ENCODE measurements around the gene EPHB2. TPM values are rescaled to one million over a fixed set of nuclear protein-coding genes. Genes with fewer than 3 reads are reported as not detected.
A peak's percentile ranks its signal among the peaks of the same experiment; 100 is the strongest.

Gene EPHB2
- total and polyA plus RNA-seq, 2 of the 8 experiments (the other 6 are each of a cell fraction or from before 2014, with no cell fraction given), result 15.8 to 17.2 TPM

DNA sequence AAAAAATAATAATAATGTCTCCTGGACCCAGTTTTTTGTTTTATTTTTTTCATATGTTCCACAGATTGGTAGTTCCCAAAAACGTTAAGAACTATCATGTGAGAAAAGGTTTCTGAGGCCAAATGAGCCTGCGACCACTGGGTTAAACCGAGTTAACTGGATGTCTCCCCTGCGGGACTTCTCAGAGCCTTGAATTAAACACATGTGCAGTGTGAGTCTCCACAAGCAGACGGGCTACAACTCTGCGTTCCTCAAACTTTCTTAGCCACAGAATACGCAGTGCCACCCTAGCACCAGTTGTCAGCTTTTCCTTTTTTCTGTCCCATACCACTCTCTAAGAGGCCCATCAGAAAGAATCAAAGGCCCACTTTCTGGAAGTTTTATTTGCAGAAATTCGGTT is 164.1 kb downstream of the EPHB2 start:
- DNase-seq (ENCODE audit: low read depth in 1 of 2, low spot score in 2 of 2) (no peak), FAIRE-seq (no peak)
- Histone ChIP-seq H3K9me3 (ENCODE audit: insufficient read depth in 2 of 2, low read depth in 1 of 2, low read length in 1 of 2) (no peaks in the 10 kb centered on the region), H4K20me1 (replicated peaks in 1 of 2; ENCODE audit: control insufficient read depth in 1 of 2, insufficient read depth in 2 of 2, low read length in 2 of 2) (no peaks in the 10 kb centered on the region), H2BK15ac (ENCODE audit: low read length) (no peak overlapping the region), H3K14ac (ENCODE audit: insufficient read length) (no peak overlapping the region), H3K4me3 (ENCODE audit: extremely low read depth in 1 of 4, insufficient read depth in 2 of 4, low read depth in 3 of 4, low read length in 4 of 4) (no peak overlapping the region), H3K23ac (ENCODE audit: insufficient read length) (no peak overlapping the region), H2BK5ac (ENCODE audit: low read depth, low read length) (no peak overlapping the region), H2AFZ (ENCODE audit: low read length) (no peak overlapping the region), H3K27me3 (replicated peaks in 1 of 4; ENCODE audit: control insufficient read depth in 3 of 4, extremely low read depth in 1 of 4, insufficient read depth in 3 of 4, low read length in 3 of 4) (no peaks in the 10 kb centered on the region), H4K5ac (ENCODE audit: insufficient read length, low read depth, low read length) (no peak overlapping the region), H3K18ac (ENCODE audit: extremely low read depth, low read length) (no peak overlapping the region), H3K79me2 (ENCODE audit: control insufficient read depth in 1 of 2, insufficient read depth in 2 of 2, low read length in 2 of 2) (no peaks in the 10 kb centered on the region), H3K4me1 (replicated peaks in 1 of 4; ENCODE audit: control insufficient read depth in 3 of 4, insufficient read depth in 4 of 4, low read length in 3 of 4) (peaks cover 0 to 21% (median 10%) of the 10 kb centered on the region in 4 experiments; a peak in 6 of 7 replicates), H2BK12ac (ENCODE audit: low read depth, low read length) (no peak overlapping the region), H2BK120ac (replicated peaks; ENCODE audit: low read depth, low read length) (no peak overlapping the region), H4K8ac (ENCODE audit: extremely low read depth, insufficient read depth, low read length) (no peak overlapping the region), H2BK20ac (ENCODE audit: low read length) (no peak overlapping the region), H2AK5ac (ENCODE audit: low read depth, low read length) (no peak overlapping the region), H3K23me2 (ENCODE audit: low read depth, low read length) (no peaks in the 10 kb centered on the region), H3K56ac (replicated peaks; ENCODE audit: insufficient read length, low read depth, low read length) (no peak overlapping the region), H3K4me2 (ENCODE audit: insufficient read depth in 1 of 2, low read depth in 2 of 2, low read length in 2 of 2) (no peak overlapping the region), H3K4ac (replicated peaks; ENCODE audit: insufficient read length, low read depth, low read length) (no peak overlapping the region), H3K9ac (replicated peaks in 1 of 4; ENCODE audit: extremely low read depth in 1 of 4, low read depth in 3 of 4, low read length in 3 of 4) (no peak overlapping the region), H3K79me1 (ENCODE audit: low read depth, low read length) (no peaks in the 10 kb centered on the region), H3K27ac (ENCODE audit: low read depth, low read length) (no peak overlapping the region), H3K36me3 (ENCODE audit: control insufficient read depth in 2 of 4, insufficient read depth in 4 of 4, low read length in 3 of 4) (no peaks in the 10 kb centered on the region; a peak in 1 of 8 replicates), H4K91ac (replicated peaks; ENCODE audit: insufficient read length, low read length) (no peak overlapping the region)
- 86% methylated on average over 8 of the region's 8 CpGs; no CpG with 5 or more reads in 1 of the 2 experiments for WGBS, 2 experiments (ENCODE audit: extremely low coverage in 1 of 2, insufficient coverage in 1 of 2, insufficient read length in 1 of 2, insufficient replicate concordance in 2 of 2, low coverage in 1 of 2, low lambda C conversion rate in 2 of 2, missing lambda C conversion rate in 1 of 2)
- CTCF ChIA-PET (ENCODE audit: partially characterized antibody), result interaction anchor here (0.8 to 6.2 kb wide), 3 partner anchors 13 to 163 kb away, joined by 3 to 52 read pairs (median 25); no protein-coding TSS in a partner anchor
- POLR2A ChIA-PET (ENCODE audit: partially characterized antibody), result no interaction called here
- no peak for TF ChIP-seq SP2 (IDR thresholded peaks at IDR 0.05; ENCODE audit: low read length)
- TF ChIP-seq SIN3A (conservative IDR thresholded peaks at IDR 0.05 in 1 of 2, IDR thresholded peaks at IDR 0.05 in 1 of 2; ENCODE audit: low read depth in 1 of 2, low read length in 2 of 2), result no peak
- TF ChIP-seq KDM1A (IDR thresholded peaks at IDR 0.05; ENCODE audit: borderline replicate concordance, low read length), result 0 out of 2 replicates have a peak, but pooled peaks have one; percentile 13
